HEK293 (cell line): ENCODE data around the gene DOP1B.

ENCODE experiments used
- TCF7L2 ChIP-seq: IDR thresholded peaks from 2 replicates; pipeline ENCODE4 v1.6.1; 2011; ENCODE audit warnings: low read depth, mild to moderate bottlenecking, inconsistent platforms, low read length, moderate library complexity, borderline replicate concordance
- TF ChIP-seq, protein P1 (sequence below): fragments of 450-650 bp; formaldehyde crosslinking; IDR thresholded peaks from 2 replicates; pipeline ENCODE4 v1.5.1; 2016; ENCODE audit warnings: missing biosample characterization, missing genetic modification characterization

DNA sequence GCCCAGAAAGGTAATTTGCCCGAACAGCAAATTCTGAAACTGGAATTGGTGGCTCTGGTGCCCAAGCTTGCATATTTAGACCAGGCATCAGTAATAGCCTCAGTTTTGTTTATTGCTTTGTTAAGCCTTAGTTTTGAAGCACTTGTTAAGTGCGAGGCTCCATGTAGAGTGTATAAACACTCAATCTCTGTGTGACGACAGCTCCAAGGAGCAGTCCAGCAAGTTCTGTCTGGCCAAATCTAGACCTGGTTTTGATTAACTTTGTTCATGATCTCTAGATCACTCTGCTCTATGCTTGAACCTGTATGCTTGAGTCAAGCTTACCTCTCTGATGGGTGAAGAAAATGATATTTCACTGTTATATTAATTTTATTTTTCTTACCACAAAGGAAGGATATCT, 37.4 kb downstream of the DOP1B start:
- TF ChIP-seq, protein P1, sequence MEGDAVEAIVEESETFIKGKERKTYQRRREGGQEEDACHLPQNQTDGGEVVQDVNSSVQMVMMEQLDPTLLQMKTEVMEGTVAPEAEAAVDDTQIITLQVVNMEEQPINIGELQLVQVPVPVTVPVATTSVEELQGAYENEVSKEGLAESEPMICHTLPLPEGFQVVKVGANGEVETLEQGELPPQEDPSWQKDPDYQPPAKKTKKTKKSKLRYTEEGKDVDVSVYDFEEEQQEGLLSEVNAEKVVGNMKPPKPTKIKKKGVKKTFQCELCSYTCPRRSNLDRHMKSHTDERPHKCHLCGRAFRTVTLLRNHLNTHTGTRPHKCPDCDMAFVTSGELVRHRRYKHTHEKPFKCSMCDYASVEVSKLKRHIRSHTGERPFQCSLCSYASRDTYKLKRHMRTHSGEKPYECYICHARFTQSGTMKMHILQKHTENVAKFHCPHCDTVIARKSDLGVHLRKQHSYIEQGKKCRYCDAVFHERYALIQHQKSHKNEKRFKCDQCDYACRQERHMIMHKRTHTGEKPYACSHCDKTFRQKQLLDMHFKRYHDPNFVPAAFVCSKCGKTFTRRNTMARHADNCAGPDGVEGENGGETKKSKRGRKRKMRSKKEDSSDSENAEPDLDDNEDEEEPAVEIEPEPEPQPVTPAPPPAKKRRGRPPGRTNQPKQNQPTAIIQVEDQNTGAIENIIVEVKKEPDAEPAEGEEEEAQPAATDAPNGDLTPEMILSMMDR, result no peak
- TF ChIP-seq TCF7L2, result no peak
